ENCODE results near the gene CTBP2. TPM values are rescaled to one million over a fixed set of nuclear protein-coding genes. Genes with fewer than 3 reads are reported as not detected.

CTBP2 gene
- total RNA-seq (2022; extraction: Qiagen RNA extraction) = 100 to 129 TPM (median 119 TPM) in 5 replicates

DNA sequence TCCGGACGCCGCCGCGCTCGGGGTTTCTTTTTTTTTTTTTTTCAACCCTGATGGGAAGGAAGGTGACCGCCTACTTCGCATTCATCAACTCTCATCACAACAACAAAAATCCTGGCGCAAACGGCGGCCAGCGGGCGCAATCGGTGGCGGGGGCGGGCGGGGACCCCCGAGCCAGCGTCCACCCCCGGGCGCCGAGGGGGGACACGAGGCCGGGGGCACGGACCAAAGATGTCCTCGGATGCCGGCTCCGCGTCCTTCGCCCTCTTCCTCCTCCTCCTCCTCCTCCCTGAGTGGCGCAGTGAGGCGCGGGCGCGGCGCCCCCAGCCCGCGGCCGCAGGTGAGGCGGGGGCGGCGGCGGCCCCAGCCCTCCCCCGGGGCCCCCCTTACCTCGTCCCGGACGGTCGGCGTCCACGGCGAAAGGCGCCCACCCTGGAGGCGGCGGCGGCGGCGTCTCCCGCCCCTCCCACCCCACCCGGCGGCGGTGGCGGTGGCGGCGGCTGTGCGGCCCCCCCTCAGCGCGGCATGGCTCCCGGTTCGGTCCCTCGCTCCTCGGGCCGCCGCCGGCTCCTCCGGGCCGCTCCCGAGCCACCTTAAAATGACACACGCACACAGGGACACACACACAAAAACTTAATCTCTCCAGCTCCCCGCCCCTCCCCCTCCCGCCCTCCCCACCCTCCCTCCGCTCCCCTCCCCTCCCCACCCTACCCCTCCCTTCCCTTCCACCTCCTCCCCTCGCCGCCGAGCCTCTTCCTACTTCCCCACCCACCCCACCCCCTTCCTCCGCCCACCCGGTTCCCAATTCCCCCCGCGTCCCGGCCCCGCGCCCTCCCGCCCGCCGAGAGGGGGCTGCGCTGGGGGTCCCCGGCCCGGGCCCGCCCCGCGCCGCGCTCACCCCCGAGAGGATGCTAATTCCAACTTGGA is at the start of gene CTBP2:
TSS of gene CTBP2 (minus strand) at position 632 of the 924 bp plus-strand sequence.

DNA sequence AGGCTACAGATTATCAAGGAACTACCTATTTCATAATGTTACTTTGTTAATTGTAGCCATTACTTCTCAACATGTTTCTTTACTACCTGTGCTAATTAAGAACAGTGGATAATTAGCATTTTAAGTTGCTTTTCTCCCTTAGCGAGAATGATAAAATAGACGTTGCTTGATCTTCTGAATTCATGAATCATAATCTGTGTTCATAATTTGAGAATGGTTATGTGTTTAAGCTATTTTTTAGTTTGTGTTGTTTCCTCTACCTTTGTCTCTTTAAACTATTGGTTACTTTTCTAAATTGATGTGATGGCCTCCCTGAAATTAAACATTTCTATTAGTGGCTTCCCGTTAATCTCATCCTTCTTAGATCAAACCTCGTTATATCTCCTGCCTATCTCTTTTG is 218.5 kb downstream of the CTBP2 start, which contains the start of gene ZRANB1:
TSS of gene ZRANB1 (plus strand) at position 301 of the 400 bp plus-strand sequence. CDS start 371 bp downstream, outside the sequence.

Other genes starting within 250 kb of the CTBP2 start
- 6.8 to 10.6 TPM (median 8.9 TPM) in 5 replicates for gene ZRANB1, start 218.4 kb downstream of the CTBP2 start, total RNA-seq (2022; extraction: Qiagen RNA extraction)